GM18520 (cell line): ENCODE results near the gene KRTAP13-2.

Experiments
- ATAC-seq: cut with Tn5 transposase; IDR thresholded peaks from one replicate; pipeline ENCODE4 v1.9.1; 2021; ENCODE audit not compliant: unreplicated experiment

KRTAP13-2 gene

GRCh38 chr21:30329203-30329875, 42.7 kb downstream of the KRTAP13-2 start:
- no peak for ATAC-seq

- no peak for ATAC-seq
Measured at GRCh38 chr21:30326390-30326789, 45.7 kb downstream of the KRTAP13-2 start.
